GM12878 (cell line): ENCODE measurements around the gene RABL6. TPM values are rescaled to one million over a fixed set of nuclear protein-coding genes. Genes with fewer than 3 reads are reported as not detected.

ENCODE experiments used
- ATAC-seq: fragments of 200-7000 bp; cut with Tn5 transposase; 3 replicates; pipeline ENCODE4 v1.9.1; 2020; ENCODE audit warnings: mild to moderate bottlenecking, moderate library complexity
- BruUV-seq: library from RNA; stranded (reverse); fragments of 400-500 nt; replicated peaks from 2 replicates; lab custom pipeline; 2021; lab: Mats Ljungman, UMichigan
- CTCF ChIA-PET: fragments of 300-600 bp; sonication (Branson Sonifier 250); formaldehyde crosslinking; extraction: SDS; loops from one replicate; lab custom pipeline; 2021; ENCODE audit warnings: inconsistent platforms; lab: Yijun Ruan, JAX
- POLR2A ChIA-PET: fragments of 350-600 bp; formaldehyde crosslinking; extraction: SDS; loops from one replicate; lab custom pipeline; 2021; ENCODE audit warnings: inconsistent platforms; lab: Charles Lee
- RAD21 ChIA-PET: fragments of 300-600 bp; sonication (Branson Sonifier 250); formaldehyde crosslinking; loops from one replicate; lab custom pipeline; 2023; ENCODE audit warnings: antibody characterized with exemption; ENCODE audit not compliant: unreplicated experiment; lab: Charles Lee
- SMC1A ChIA-PET: fragments of 300-600 bp; sonication (Branson Sonifier 250); formaldehyde crosslinking; loops from one replicate; lab custom pipeline; 2023; ENCODE audit not compliant: unreplicated experiment, uncharacterized antibody; lab: Charles Lee
- DNase-seq: peaks from one replicate; pipeline ENCODE4 v3.0.0-alpha.2; 2011; ENCODE audit warnings: low read depth, low spot score
- FAIRE-seq: peaks from 3 replicates; lab custom pipeline; 2011; peaks lifted over from hg19 to GRCh38; lab: Jason Lieb, UNC
- H2AFZ ChIP-seq: 2 replicates; pipeline ENCODE4 v1.6.0; 2011; ENCODE audit warnings: low read depth, low read length, control low read depth; ENCODE audit not compliant: control insufficient read depth
- H3K27ac ChIP-seq: 2 replicates; pipeline ENCODE4 v1.5.1; 2011; ENCODE audit warnings: control low read depth; ENCODE audit not compliant: control insufficient read depth, insufficient read depth
- H3K27me3 ChIP-seq, 2 experiments: replicated peaks in 1 of 2; 2 replicates each; pipeline versions ENCODE4 v1.6.0 to v1.6.1; 2011; ENCODE audit warnings: low read length in 1 of 2; ENCODE audit not compliant: control insufficient read depth in 2 of 2, insufficient read depth in 2 of 2
- H3K36me3 ChIP-seq, 2 experiments: 2 replicates each; pipeline ENCODE4 v1.5.1; 2011; ENCODE audit warnings: low read length in 1 of 2; ENCODE audit not compliant: control insufficient read depth in 2 of 2, insufficient read depth in 2 of 2
- H3K4me1 ChIP-seq: 2 replicates; pipeline ENCODE4 v1.6.1; 2011; ENCODE audit warnings: mild to moderate bottlenecking, low read length, moderate library complexity, mixed read lengths; ENCODE audit not compliant: control insufficient read depth, insufficient read depth
- H3K4me2 ChIP-seq: 2 replicates; pipeline ENCODE4 v1.6.0; 2011; ENCODE audit warnings: control low read depth; ENCODE audit not compliant: control insufficient read depth, insufficient read depth
- H3K4me3 ChIP-seq: fragments of 200-600 bp; sonication (generic); 2 replicates; pipeline ENCODE4 v1.5.1; 2016
- H3K79me2 ChIP-seq: 2 replicates; pipeline ENCODE4 v1.6.0; 2011; ENCODE audit warnings: low read length; ENCODE audit not compliant: control insufficient read depth, insufficient read depth
- H3K9ac ChIP-seq: 2 replicates; pipeline ENCODE4 v1.8.0; 2011; ENCODE audit warnings: low read length, control low read depth, mixed read lengths; ENCODE audit not compliant: control insufficient read depth, insufficient read depth
- H3K9me3 ChIP-seq: replicated peaks from 3 replicates; pipeline ENCODE4 v1.5.1; 2011; ENCODE audit warnings: mild to moderate bottlenecking, low read length; ENCODE audit not compliant: control insufficient read depth, insufficient read depth
- H4K20me1 ChIP-seq: 2 replicates; pipeline ENCODE4 v1.6.0; 2011; ENCODE audit not compliant: control insufficient read depth, insufficient read depth
- MTA2 ChIP-seq: fragments of 450-650 bp; IDR thresholded peaks from 2 replicates; pipeline ENCODE4 v1.6.1; 2016; ENCODE audit warnings: low read depth, mild to moderate bottlenecking, moderate library complexity
- POLR2A ChIP-seq: IDR thresholded peaks from 2 replicates; pipeline ENCODE4 v1.6.1; 2011; ENCODE audit warnings: low read depth, mild to moderate bottlenecking, low read length
- SMC3 ChIP-seq: IDR thresholded peaks from 2 replicates; pipeline ENCODE4 v1.6.1; 2011; ENCODE audit warnings: low read length, improper control_type of control experiment, borderline replicate concordance
- SREBF1 ChIP-seq: IDR thresholded peaks from 2 replicates; pipeline ENCODE4 v1.6.1; 2012; ENCODE audit warnings: mild to moderate bottlenecking, low read length
- TCF3 ChIP-seq: IDR thresholded peaks from 2 replicates; pipeline ENCODE4 v1.6.1; 2012; ENCODE audit warnings: low read depth, mild to moderate bottlenecking, low read length, borderline replicate concordance; ENCODE audit not compliant: insufficient read depth
- WGBS: methylation state at CpG from one replicate; pipeline ENCODE4 v1.1.6; 2016; ENCODE audit warnings: low lambda C conversion rate; ENCODE audit not compliant: insufficient replicate concordance, insufficient coverage; ENCODE audit errors: missing lambda C conversion rate; 5-methylcytosine and 5-hydroxymethylcytosine counted together
- in situ Hi-C: fragments of 300-500 bp; cut with MboI; formaldehyde crosslinking; loops from 9 replicates; pipeline ENCODE4 v1.14.3; 2018; ENCODE audit warnings: mixed read lengths
- intact Hi-C: fragments of 100-400 bp; cut with micrococcal nuclease; formaldehyde crosslinking; loops from one replicate; pipeline ENCODE4 v1.14.2; 2022; ENCODE audit not compliant: unreplicated experiment
- polyA plus RNA-seq, 11 experiments: library from polyadenylated mRNA; depleted of rRNA in 4 of 11; unstranded in 6 of 11; stranded (reverse) in 5 of 11; fragments of >200 nt; fragmentation: Nextera tagmentation in 4 of 11; fragmentation: Illumina TruSeq in 1 of 11; extraction: Ambion mirVana in 4 of 11; extraction: Trizol in 1 of 11; gene quantifications; 1 replicate in 1 of 11; 2 replicates in 10 of 11; pipeline versions ENCODE4 v1.2.1 to v1.2.3, GENCODE V29; 2011 to 2016; ENCODE audit warnings: inconsistent platforms in 2 of 11, missing spikeins in 2 of 11, low read depth in 1 of 11
- total RNA-seq, 4 experiments: library from RNA; depleted of rRNA in 3 of 4; stranded (reverse); fragments of >200 nt in 3 of 4; fragmentation: Illumina TruSeq in 1 of 4; extraction: Trizol in 1 of 4; gene quantifications; 2 replicates each; pipeline versions ENCODE4 v1.2.1 to v1.2.3, GENCODE V29; 2013 to 2021

The RABL6 gene
- total and polyA plus RNA-seq, 10 of the 15 experiments (the other 5 are each of a cell fraction or from before 2014, with no cell fraction given), result 1.4 to 134 (median 42.7) TPM

- Histone ChIP-seq H3K4me1 (no peaks in the 10 kb centered on the region), H4K20me1 (no peaks in the 10 kb centered on the region), H3K27ac (no peak overlapping the region), H3K4me2 (no peak overlapping the region), H3K36me3 (peaks cover 5 to 12% of the 10 kb centered on the region in 2 experiments), H3K4me3 (no peak overlapping the region), H3K79me2 (no peaks in the 10 kb centered on the region), H3K27me3 (no peaks in the 10 kb centered on the region), H3K9me3 (no peaks in the 10 kb centered on the region), H2AFZ (no peak overlapping the region), H3K9ac (no peak overlapping the region)
- intact Hi-C loops, result no loop called here
- FAIRE-seq, result no peak
- CTCF ChIA-PET, result no interaction called here
- POLR2A ChIA-PET, result no interaction called here
- RAD21 ChIA-PET, result no interaction called here
- SMC1A ChIA-PET, result no interaction called here
- in situ Hi-C loops, result no loop called here
- DNase-seq, result no peak
- 96% methylated on average over 23 of the region's 30 CpGs for WGBS
- no peak for ATAC-seq
- BruUV-seq, result no TSS peak
- 0 out of 2 replicates have a peak, but pooled peaks have one; percentile 10 for TF ChIP-seq POLR2A
- no peak for TF ChIP-seq MTA2
Observed at GRCh38 chr9:136831002-136831719, 23.4 kb downstream of the RABL6 start.

GRCh38 chr9:136831720-136832104 is 24.0 kb downstream of the RABL6 start:
- ChIA-PET SMC1A (no interaction called here), RAD21 (no interaction called here), POLR2A (no interaction called here), CTCF (no interaction called here)
- in situ Hi-C loops (no loop called here), intact Hi-C loops (no loop called here)
- no peak overlapping the region for H3K4me2 ChIP-seq
- H3K27me3 ChIP-seq, result no peaks in the 10 kb centered on the region
- no peak overlapping the region for H2AFZ ChIP-seq
- H3K9me3 ChIP-seq, result no peaks in the 10 kb centered on the region
- no peak for DNase-seq
- no peaks in the 10 kb centered on the region for H4K20me1 ChIP-seq
- no TSS peak for BruUV-seq
- 97% methylated on average over 23 of the region's 23 CpGs for WGBS
- H3K9ac ChIP-seq, result no peak overlapping the region
- H3K4me3 ChIP-seq, result no peak overlapping the region
- no peak overlapping the region for H3K27ac ChIP-seq
- H3K79me2 ChIP-seq, result no peaks in the 10 kb centered on the region
- no peaks in the 10 kb centered on the region for H3K4me1 ChIP-seq
- H3K36me3 ChIP-seq, result peaks cover 3 to 12% of the 10 kb centered on the region in 2 experiments
- no peak for FAIRE-seq
- ATAC-seq, result no peak
- 0 out of 2 replicates have a peak, but pooled peaks have one; percentile 38 for TF ChIP-seq POLR2A
- no peak for TF ChIP-seq SREBF1
- 0 out of 2 replicates have a peak, but pooled peaks have one; percentile 24 for TF ChIP-seq TCF3
- TF ChIP-seq SMC3, result no peak
